CD14-positive monocyte (primary cell): ENCODE data around the gene BHMT. TPM values are rescaled to one million over a fixed set of nuclear protein-coding genes. Genes with fewer than 3 reads are reported as not detected.

Experiments used
- DNase-seq, 3 donors: peaks; one replicate each; pipeline ENCODE4 v3.0.0-alpha.2; 2011 to 2022
- H2AFZ ChIP-seq: 2 replicates; pipeline ENCODE4 v1.6.0; 2012; ENCODE audit warnings: mild to moderate bottlenecking, low read depth, low read length, inconsistent platforms; ENCODE audit not compliant: insufficient read depth, poor library complexity, severe bottlenecking
- H3K27ac ChIP-seq, 2 donors: 1 replicate in 1 of 2; 2 replicates in 1 of 2; pipeline ENCODE4 v1.5.1; 2012 to 2013; ENCODE audit warnings: low read length in 2 of 2, control low read depth in 1 of 2, inconsistent platforms in 1 of 2, low read depth in 1 of 2, mild to moderate bottlenecking in 1 of 2
- H3K27me3 ChIP-seq, 2 donors: one replicate each; pipeline versions ENCODE4 v1.6.0 to v1.6.1; 2011 to 2013; ENCODE audit warnings: low read length in 2 of 2; ENCODE audit not compliant: control insufficient read depth in 2 of 2, insufficient read depth in 2 of 2
- H3K36me3 ChIP-seq, 2 donors: replicated peaks in 1 of 2; 1 replicate in 1 of 2; 2 replicates in 1 of 2; pipeline versions ENCODE4 v1.5.1 to v1.6.1; 2012 to 2013; ENCODE audit warnings: low read length in 2 of 2, control low read depth in 1 of 2, inconsistent platforms in 1 of 2, mild to moderate bottlenecking in 1 of 2; ENCODE audit not compliant: insufficient read depth in 2 of 2, control insufficient read depth in 1 of 2
- H3K4me1 ChIP-seq, 2 donors: 1 replicate in 1 of 2; 2 replicates in 1 of 2; pipeline versions ENCODE4 v1.5.1 to v1.6.1; 2012 to 2013; ENCODE audit warnings: low read length in 2 of 2, control low read depth in 1 of 2, inconsistent platforms in 1 of 2, mild to moderate bottlenecking in 1 of 2, moderate library complexity in 1 of 2; ENCODE audit not compliant: insufficient read depth in 2 of 2, control insufficient read depth in 1 of 2
- H3K4me2 ChIP-seq: replicated peaks from 2 replicates; pipeline ENCODE3; 2012; ENCODE audit warnings: low read length, moderate library complexity, mild to moderate bottlenecking; ENCODE audit not compliant: poor library complexity, severe bottlenecking; ENCODE audit errors: extremely low read depth
- H3K4me3 ChIP-seq, 3 experiments: fragments of 200-600 bp in 1 of 3; sonication (generic) in 1 of 3; replicated peaks in 1 of 3; 1 replicate in 2 of 3; 2 replicates in 1 of 3; pipeline ENCODE4 v1.5.1; 2011 to 2013; ENCODE audit warnings: low read length in 3 of 3, mild to moderate bottlenecking in 3 of 3, control low read depth in 2 of 3, low read depth in 2 of 3, inconsistent platforms in 1 of 3, moderate library complexity in 1 of 3
- H3K79me2 ChIP-seq: 2 replicates; pipeline ENCODE4 v1.6.0; 2012; ENCODE audit warnings: mild to moderate bottlenecking, control low read depth, inconsistent platforms, low read length, moderate library complexity; ENCODE audit not compliant: insufficient read depth
- H3K9ac ChIP-seq: 2 replicates; pipeline ENCODE4 v1.6.0; 2017; ENCODE audit warnings: low read length, mild to moderate bottlenecking; ENCODE audit not compliant: insufficient read depth, poor library complexity, severe bottlenecking
- H3K9me3 ChIP-seq, 2 donors: replicated peaks in 1 of 2; 1 replicate in 1 of 2; 2 replicates in 1 of 2; pipeline versions ENCODE4 v1.5.1 to v1.6.1; 2012 to 2013; ENCODE audit warnings: low read length in 2 of 2, control low read depth in 1 of 2; ENCODE audit not compliant: control insufficient read depth in 1 of 2, insufficient read depth in 1 of 2
- H4K20me1 ChIP-seq: 2 replicates; pipeline ENCODE4 v1.6.0; 2012; ENCODE audit warnings: mild to moderate bottlenecking, low read length, control low read depth, moderate library complexity; ENCODE audit not compliant: insufficient read depth
- H3K27ac Mint-ChIP-seq, 7 donors: one replicate each; pipeline ENCODE4 v1.8.0; 2020; ENCODE audit warnings: mild to moderate bottlenecking in 7 of 7, mixed read lengths in 7 of 7, moderate library complexity in 6 of 7, inconsistent platforms in 2 of 7
- H3K27me3 Mint-ChIP-seq, 3 donors: one replicate each; pipeline ENCODE4 v1.8.0; 2021 to 2022; ENCODE audit warnings: low read depth in 3 of 3, mild to moderate bottlenecking in 3 of 3, mixed read lengths in 3 of 3, moderate library complexity in 3 of 3, inconsistent platforms in 1 of 3
- H3K36me3 Mint-ChIP-seq, 2 donors: one replicate each; pipeline ENCODE4 v1.8.0; 2020; ENCODE audit warnings: mixed read lengths in 2 of 2, inconsistent platforms in 1 of 2, mild to moderate bottlenecking in 1 of 2
- H3K4me1 Mint-ChIP-seq: one replicate; pipeline ENCODE4 v1.8.0; 2020; ENCODE audit warnings: mild to moderate bottlenecking, mixed read lengths
- H3K4me3 Mint-ChIP-seq, 2 donors: one replicate each; pipeline ENCODE4 v1.8.0; 2020; ENCODE audit warnings: mild to moderate bottlenecking in 2 of 2, mixed read lengths in 2 of 2, moderate library complexity in 1 of 2
- H3K9me3 Mint-ChIP-seq, 7 donors: one replicate each; pipeline ENCODE4 v1.8.0; 2020 to 2022; ENCODE audit warnings: mixed read lengths in 7 of 7, mild to moderate bottlenecking in 6 of 7, moderate library complexity in 6 of 7, inconsistent platforms in 2 of 7
- WGBS: methylation state at CpG from one replicate; pipeline ENCODE4 v1.1.5; 2013; ENCODE audit warnings: missing lambda C conversion rate; ENCODE audit not compliant: insufficient coverage; 5-methylcytosine and 5-hydroxymethylcytosine counted together
- intact Hi-C, 2 donors: fragments of 100-400 bp; cut with micrococcal nuclease; formaldehyde crosslinking; loops; one replicate each; pipeline versions ENCODE4 v1.15.0 to v1.15.1; 2023
- polyA plus RNA-seq, 3 donors: library from polyadenylated mRNA; depleted of rRNA in 1 of 3; unstranded in 2 of 3; stranded (reverse) in 1 of 3; fragments of 300-500 nt in 2 of 3; fragments of >200 nt in 1 of 3; fragmentation: Illumina TruSeq in 2 of 3; gene quantifications; 1 replicate in 2 of 3; 2 replicates in 1 of 3; pipeline ENCODE4 v1.2.3, GENCODE V29; 2012 to 2021
- TF ChIP-seq, protein P1 (sequence below): fragments of 200-600 bp; IDR thresholded peaks from one replicate; pipeline ENCODE4 v1.8.0; 2022; ENCODE audit warnings: antibody characterized with exemption, mild to moderate bottlenecking

Gene BHMT
- polyA plus RNA-seq, 3 donors, result not detected

DNA sequence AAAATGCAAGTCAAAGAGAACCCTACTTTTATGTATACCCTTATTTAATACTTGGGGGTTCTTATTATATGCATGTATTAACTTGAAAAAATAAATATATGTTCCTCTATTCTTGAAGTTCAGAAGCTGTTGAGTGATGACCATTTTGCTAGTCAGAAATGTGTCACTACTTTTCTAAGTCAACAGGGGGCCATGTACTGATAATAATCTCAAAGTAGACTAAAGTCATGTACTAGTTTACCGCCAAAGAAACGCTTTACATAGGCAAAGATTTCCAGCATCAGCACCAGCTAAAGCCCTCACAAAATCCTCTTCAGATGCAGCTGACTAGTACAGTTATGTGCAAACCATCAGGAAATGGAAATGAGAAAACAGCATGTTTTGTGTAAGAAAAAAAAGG, 5.7 kb upstream of the BHMT start:
- Histone ChIP-seq H3K9ac (no peak overlapping the region), H3K79me2 (no peaks in the 10 kb centered on the region), H3K27me3 (peaks cover 8 to 13% of the 10 kb centered on the region in 2 donors), H3K36me3 (no peaks in the 10 kb centered on the region), H3K4me1 (peaks cover 14 to 17% of the 10 kb centered on the region in 2 donors), H2AFZ (no peak overlapping the region), H3K9me3 (peaks cover 0 to 3% of the 10 kb centered on the region in 2 donors), H3K4me2 (no peak overlapping the region), H3K4me3 (no peak overlapping the region), H3K27ac (no peak overlapping the region), H4K20me1 (no peaks in the 10 kb centered on the region)
- Mint-ChIP-seq H3K27me3 (peaks cover 9 to 13% (median 11%) of the 10 kb centered on the region in 3 donors), H3K4me1 (peaks cover 19% of the 10 kb centered on the region), H3K27ac (no peak overlapping the region), H3K4me3 (no peak overlapping the region), H3K36me3 (no peaks in the 10 kb centered on the region), H3K9me3 (peaks cover 4 to 10% (median 6%) of the 10 kb centered on the region in 7 donors)
- no peak for DNase-seq
- TF ChIP-seq, protein P1, sequence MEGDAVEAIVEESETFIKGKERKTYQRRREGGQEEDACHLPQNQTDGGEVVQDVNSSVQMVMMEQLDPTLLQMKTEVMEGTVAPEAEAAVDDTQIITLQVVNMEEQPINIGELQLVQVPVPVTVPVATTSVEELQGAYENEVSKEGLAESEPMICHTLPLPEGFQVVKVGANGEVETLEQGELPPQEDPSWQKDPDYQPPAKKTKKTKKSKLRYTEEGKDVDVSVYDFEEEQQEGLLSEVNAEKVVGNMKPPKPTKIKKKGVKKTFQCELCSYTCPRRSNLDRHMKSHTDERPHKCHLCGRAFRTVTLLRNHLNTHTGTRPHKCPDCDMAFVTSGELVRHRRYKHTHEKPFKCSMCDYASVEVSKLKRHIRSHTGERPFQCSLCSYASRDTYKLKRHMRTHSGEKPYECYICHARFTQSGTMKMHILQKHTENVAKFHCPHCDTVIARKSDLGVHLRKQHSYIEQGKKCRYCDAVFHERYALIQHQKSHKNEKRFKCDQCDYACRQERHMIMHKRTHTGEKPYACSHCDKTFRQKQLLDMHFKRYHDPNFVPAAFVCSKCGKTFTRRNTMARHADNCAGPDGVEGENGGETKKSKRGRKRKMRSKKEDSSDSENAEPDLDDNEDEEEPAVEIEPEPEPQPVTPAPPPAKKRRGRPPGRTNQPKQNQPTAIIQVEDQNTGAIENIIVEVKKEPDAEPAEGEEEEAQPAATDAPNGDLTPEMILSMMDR, result no peak
- no CpG with 5 or more reads among the region's 2 CpGs for WGBS
- intact Hi-C loops, result no loop called here

- Histone ChIP-seq H4K20me1 (no peaks in the 10 kb centered on the region), H2AFZ (no peak overlapping the region), H3K4me2 (peak overlapping the region; percentile 20), H3K27ac (no peak overlapping the region), H3K79me2 (no peaks in the 10 kb centered on the region), H3K4me1 (peaks cover 16 to 23% of the 10 kb centered on the region in 2 donors), H3K9ac (no peak overlapping the region), H3K4me3 (peak overlapping the region in 1 of 3 experiments; percentile 21), H3K36me3 (no peaks in the 10 kb centered on the region), H3K9me3 (peaks cover 1 to 10% of the 10 kb centered on the region in 2 donors), H3K27me3 (peaks cover 18 to 27% of the 10 kb centered on the region in 2 donors)
- intact Hi-C loops, result no loop called here
- H3K27ac Mint-ChIP-seq, result peak overlapping the region in 4 of 7 donors; percentile 18 to 61 (median 38)
- peaks cover 29% of the 10 kb centered on the region for H3K4me1 Mint-ChIP-seq
- DNase-seq, result peak; percentile 33 to 74 (median 42)
- 52% methylated on average over 4 of the region's 7 CpGs for whole genome bisulfite sequencing
- H3K36me3 Mint-ChIP-seq, result no peaks in the 10 kb centered on the region
- H3K27me3 Mint-ChIP-seq, result peaks cover 23 to 27% (median 24%) of the 10 kb centered on the region in 3 donors
- H3K9me3 Mint-ChIP-seq, result peaks cover 0 to 3% (median 2%) of the 10 kb centered on the region in 7 donors
- TF ChIP-seq, protein P1, result no peak
- peak overlapping the region in 1 of 2 donors; percentile 48 for H3K4me3 Mint-ChIP-seq
These were observed 4.4 kb upstream of the BHMT start for GRCh38 chr5:79107020-79107796.
